Skin of body (tissue), 2 donors: Measurements from ENCODE around the gene ZSCAN5A. TPM values are rescaled to one million over a fixed set of nuclear protein-coding genes. Genes with fewer than 3 reads are reported as not detected.
"Not testable (repeated sequence)": the region's sequence is repeated elsewhere in the genome, so short reads cannot be mapped to it uniquely, and the experiment has no call there.

Experiments used
- DNase-seq: peaks from one replicate; lab custom pipeline; 2025; lab: John Stamatoyannopoulos, UW
- total RNA-seq: library from RNA; depleted of rRNA; stranded (reverse); fragments of >200 nt; gene quantifications from one replicate; pipeline ENCODE4 v1.2.3, GENCODE V29; 2014

ZSCAN5A gene, protein sequence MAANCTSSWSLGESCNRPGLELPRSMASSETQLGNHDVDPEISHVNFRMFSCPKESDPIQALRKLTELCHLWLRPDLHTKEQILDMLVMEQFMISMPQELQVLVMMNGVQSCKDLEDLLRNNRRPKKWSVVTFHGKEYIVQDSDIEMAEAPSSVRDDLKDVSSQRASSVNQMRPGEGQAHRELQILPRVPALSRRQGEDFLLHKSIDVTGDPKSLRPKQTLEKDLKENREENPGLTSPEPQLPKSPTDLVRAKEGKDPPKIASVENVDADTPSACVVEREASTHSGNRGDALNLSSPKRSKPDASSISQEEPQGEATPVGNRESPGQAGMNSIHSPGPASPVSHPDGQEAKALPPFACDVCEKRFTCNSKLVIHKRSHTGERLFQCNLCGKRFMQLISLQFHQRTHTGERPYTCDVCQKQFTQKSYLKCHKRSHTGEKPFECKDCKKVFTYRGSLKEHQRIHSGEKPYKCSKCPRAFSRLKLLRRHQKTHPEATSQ
- 4.0 TPM for total RNA-seq

DNA sequence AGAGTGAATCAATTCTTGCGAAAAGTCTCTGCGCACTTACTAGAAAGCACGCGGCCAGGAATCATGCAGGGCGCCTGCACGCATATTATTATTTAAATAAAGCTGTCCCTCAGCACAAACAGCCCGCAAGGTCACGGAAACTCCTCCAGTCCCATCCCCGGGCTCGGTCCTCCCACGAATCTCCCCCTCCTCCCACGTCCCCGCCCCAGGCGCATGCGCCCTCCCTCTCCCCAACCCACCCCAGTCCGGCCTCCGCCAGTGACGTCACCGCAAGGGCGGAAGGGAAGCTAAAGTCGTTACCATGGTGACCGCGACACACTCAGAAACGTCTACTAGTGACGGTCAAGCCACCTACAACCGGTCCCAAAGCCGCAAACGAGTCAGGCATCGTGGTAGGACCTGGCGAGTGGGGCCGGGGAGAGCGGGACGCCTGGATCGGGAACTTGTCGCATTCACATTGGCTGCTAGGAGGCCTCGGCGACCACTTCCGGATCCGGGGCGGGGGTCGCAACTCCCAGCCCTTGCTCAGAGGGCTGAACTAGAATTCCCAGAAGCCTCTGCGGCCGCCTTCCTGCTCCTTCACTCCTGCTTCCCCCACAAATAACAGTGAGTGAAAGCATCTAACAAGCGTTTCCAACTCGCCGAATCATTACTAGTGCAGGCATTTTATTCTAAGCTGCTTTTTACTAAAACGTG lies at the start of gene ZSCAN5A:
ZSCAN5A (minus strand) TSS at position 459 of the 696 bp plus-strand sequence. CDS start 89,793 bp downstream, outside the sequence.
- DNase-seq: peak; percentile 98

DNA sequence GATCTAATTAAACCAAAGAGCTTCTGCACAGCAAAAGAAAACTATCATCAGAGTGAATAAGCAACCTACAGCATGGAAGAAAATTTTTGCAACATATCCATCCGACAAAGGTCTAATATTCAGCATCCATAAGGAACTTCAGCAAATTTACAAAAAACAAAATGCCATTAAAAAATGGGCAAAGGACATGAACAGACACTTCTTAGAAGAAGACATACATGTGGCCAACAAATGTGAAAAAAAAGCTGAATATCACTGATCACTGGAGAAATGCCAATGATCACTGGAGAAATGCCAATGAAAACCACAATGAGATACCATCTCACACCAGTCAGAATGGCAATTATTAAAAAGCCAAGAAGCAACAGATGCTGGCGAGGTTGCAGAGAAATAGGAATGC lies 46.2 kb upstream of the ZSCAN5A start:
- no peak for DNase-seq

DNA sequence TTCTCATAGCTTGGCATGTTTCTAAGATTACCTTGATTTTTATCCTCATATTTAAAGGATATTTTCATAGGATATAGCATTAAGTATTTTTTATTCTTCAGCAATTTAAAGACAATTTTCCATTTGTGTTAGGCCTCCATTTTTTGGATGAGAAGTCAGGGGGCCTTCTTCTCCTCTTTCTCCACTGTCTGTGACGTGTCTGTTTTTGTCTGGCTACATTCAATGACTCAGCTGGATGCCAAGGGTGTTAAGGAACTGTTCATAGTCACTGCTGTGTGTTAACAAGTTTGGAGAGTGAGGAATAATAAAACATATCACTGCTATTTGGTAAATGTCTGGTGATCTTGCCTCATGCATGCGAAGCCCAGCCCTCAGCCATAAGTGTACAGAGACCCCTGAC lies 42.3 kb upstream of the ZSCAN5A start:
- DNase-seq: no peak

DNA sequence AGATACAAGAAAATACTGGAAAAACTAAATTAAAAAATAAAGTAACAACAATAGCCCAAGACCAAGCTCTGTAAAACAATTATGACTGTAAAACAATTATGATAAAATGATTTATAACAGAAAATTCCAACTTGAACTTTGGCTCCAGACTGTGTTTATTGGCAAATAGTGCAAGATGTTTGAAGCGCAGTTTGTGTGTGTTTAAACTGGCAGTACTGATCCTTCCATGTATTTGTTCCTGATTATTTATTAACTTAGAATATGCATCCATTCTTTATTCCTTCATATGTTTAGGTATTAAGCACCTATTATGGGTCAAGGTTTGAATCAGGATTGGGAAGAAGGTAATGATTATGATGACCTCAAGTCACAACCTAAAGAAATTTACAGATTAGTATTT lies 40.9 kb upstream of the ZSCAN5A start:
- DNase-seq: no peak

DNA sequence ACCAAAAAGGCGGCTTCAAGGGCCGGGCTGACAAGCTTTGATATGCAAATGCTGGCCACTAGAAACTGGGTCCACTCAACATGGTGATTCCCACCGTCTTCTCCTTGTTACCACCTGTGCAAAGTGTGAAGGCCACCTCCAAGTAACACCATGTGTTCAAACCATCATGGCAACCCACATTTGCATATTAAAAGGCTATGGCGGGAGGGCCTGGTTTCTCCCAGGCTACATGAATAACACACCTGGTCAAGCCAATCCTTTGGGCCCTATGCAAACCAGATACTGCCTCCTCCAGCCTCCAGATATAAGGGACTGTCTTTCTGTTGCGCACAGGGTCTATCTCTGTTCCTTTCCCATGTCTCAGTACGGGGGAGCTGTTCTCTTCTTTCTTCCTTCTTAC lies 36.6 kb upstream of the ZSCAN5A start:
- no peak for DNase-seq

DNA sequence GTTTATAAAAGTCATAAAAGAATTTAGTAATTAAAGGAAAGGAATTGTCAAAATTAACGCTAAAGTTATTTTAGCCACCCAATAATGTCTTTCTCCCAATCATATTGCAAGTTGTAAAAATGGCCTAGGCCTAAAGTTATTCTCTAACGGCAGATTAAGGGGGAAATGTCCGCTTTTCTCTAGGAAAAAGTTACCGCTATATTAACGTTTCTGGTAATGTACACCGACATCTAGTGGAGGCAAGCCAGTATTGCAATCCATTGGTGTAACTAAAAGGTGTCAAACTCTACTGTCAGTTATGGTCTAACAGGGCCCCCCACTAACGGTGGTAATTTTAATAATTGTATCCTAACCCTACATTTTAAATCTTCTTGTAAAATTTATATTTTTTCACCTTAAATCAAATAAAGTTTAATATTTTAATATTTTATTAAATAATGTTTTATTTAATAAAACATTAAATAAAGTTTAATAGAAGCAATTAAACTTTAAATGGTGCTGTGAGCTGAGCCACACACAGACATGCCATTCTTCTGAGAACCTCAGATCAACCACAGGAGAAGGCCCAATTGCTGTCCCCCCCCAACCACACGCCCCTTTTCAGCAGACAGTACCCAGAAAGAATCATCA lies 35.9 kb upstream of the ZSCAN5A start:
- no peak for DNase-seq

DNA sequence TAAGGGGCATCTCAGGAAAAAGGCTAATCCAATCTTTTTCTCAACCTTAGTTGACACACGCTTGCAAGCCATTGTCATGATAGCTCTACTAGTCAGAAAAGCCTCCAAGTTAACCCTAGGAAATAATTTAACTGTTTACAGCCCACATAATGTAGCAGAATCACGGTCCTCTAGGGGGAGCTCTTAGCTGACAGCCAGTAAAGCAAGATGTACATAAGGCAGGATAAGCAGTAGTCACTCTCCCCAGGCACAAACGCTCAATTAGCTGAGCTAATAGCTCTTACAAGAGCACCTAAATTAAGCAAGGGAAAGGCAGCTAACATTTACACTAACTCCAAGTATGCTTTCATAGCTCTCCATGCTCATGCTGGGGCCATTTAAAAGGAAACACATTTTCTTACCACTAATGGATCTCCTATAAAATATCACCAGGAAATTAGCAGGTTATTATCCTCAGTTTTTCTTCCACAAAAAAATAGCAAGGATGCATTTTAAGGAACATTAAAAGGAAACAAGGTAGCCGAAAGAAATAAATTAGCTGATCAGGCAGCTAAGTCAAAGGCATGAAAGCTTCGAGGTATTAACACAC lies 33.7 kb upstream of the ZSCAN5A start:
- DNase-seq: no peak

DNA sequence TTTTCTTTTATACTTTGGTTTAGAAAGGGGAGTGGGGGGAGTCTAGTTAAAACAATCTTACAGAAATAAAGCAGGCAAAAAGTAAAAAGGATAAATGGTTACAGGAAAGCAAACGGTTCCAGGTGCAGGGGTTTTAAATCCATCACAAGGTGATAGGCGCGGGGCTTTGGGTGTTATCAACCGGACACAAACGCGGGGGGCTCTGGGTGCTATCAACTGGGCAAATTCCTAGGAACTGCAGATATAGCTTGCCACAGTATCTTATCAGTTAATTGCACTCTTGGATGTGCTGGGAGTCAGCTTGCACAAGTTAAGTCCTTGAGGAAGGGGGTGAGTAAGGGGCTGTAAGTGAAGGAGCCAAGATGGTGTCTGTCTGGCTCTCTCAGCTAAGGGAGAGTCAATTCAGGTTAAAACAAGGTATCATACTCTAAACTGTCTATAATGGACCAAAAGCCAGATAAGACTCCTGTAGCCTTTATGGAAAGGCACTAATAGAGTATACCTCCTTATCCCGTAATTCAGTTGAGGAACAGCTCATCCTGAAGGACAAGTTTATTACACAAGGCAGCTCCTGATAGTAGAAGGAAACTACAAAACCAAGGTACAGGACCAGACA lies 32.6 kb upstream of the ZSCAN5A start:
- DNase-seq: no peak

DNA sequence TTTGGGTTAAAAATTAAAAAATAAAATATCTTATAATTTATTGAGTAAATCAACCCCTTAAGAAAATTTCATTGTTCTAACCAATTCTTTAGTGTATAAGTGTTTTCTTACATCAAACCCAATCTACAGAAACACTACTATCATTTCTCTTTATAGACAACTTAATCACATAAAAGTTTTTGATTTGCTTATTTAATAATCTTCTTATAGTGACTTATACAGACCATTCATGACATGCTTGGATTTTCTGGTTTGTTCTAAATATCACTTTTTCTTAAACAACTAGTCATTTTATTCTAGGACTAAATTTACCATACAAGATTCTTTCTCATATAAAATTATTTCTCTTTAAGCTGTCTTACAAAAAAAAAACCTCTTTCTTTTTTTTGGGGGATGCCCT lies 27.3 kb upstream of the ZSCAN5A start:
- no peak for DNase-seq

DNA sequence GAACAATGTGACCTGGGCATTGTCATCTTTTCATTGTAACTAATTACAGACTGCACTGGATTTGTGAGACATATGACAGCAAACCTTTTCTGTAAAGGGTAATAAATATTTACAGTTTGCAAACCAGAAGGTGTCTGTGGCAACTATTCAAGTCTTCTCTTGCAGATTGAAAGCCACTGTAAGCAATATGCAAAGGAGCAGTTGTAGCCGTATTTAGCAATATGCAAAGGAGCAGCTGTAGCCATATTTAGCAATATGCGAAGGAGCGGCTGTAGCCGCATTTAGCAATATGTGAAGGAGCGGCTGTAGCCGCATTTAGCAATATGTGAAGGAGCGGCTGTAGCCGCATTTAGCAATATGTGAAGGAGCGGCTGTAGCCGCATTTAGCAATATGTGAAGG lies 24.4 kb upstream of the ZSCAN5A start:
- DNase-seq: not testable (repeated sequence)

DNA sequence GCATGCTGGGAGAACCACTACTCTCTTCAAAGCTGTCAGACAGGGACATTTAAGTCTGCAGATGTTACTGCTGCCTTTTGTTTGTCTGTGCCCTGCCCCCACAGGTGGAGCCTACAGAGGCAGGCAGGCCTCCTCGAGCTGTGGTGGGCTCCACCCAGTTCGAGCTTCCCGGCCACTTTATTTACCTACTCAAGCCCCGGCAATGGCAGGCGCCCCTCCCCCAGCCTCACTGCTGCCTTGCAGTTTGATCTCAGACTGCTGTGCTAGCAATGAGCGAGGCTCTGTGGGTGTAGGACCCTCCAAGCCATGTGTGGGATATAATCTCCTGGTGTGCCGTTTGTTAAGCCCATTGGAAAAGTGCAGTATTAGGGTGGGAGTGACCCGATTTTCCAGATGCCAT lies 22.4 kb upstream of the ZSCAN5A start:
- not testable (repeated sequence) for DNase-seq

DNA sequence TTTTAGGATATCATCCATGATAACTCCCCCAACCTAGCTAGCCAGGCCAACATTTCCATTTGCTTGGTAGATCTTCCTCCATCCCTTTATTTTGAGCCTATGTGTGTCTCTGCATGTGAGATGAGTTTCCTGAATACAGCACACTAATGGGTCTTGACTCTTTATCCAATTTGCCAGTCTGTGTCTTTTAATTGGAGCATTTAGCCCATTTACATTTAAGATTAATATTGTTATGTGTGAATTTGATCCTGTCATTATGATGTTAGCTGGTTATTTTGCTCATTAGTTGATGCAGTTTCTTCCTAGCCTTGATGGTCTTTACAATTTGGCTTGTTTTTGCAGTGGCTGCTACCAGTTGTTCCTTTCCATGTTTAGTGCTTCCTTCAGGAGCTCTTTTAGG lies 20.7 kb upstream of the ZSCAN5A start:
- not testable (repeated sequence) for DNase-seq

DNA sequence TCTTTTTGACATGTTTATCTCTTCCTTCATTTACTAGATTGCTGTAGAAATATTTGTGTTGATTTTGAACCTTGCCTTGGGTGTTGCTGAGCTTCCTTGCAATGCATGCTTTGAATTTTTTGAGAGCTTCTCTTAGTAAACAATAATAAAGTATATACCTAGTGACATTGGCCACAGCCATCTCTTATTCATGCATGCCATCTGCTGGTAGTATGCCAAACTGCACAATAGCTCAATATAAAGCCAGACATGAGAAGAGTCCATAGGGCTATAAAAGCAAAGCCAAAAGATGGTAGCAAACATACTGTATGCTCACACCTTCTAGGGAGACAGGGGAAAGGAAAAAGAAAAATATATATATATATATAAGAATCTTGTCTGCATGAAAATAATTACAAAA lies 18.9 kb upstream of the ZSCAN5A start:
- no peak for DNase-seq

DNA sequence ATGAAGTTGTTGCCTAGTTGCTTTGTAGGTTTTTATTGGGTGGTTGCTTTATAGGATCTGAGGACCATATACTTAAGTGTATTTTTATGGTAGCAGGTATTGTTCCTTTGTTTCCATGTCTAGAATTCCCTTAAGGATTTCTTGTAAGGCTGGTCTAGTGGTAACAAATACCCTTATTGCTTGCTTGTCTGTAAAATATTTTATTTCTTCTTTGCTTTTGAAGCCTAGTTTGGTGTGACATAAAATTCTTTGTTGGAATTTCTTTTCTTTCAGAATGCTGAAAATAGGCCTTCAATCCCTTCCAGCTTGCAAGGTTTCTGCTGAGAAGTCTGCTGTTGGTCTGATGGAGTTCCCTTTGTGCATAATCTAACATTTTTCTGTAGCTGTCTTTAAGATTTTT lies 18.1 kb upstream of the ZSCAN5A start:
- no peak for DNase-seq

DNA sequence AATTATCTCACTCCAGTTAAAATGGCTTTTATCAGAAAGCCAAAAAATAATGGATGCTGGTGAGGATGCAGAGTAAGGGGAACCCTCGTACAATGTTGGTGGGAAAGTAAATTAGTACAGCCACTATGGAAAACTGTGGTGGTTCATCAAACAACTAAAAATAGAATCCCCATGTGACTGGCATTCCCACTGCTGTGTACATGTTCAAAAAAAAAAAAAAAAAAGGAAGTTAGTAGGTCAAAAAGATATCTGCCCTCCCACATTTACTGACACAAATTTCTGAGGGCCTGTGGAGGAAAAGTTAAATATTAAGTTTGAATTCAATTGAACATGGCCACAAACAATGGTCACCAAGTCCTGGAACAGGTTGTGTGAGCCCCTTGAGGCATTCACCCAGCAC lies 9.8 kb upstream of the ZSCAN5A start:
- no peak for DNase-seq

DNA sequence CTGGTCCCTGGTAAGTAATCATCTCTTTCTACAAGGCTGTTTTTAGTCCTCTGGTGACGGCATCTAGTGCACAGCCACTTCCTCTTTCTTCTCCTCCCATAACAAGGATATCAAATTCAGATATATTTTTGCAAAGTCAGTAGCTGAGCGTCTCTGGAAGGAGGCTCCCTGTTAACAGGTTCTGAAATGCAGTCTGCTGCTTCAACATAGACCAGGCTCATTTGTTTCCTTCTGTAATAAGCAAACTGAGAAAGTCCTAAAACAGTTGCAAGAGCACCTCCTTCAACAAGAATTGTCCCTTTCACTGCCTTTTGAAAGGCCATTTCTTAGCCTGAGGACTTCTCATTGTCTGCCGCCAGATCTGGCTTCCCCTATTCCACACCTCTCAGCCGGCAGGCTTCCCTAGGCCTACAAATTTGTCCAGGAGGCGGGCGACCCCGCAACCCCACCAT lies 7.4 kb upstream of the ZSCAN5A start:
- DNase-seq: no peak

DNA sequence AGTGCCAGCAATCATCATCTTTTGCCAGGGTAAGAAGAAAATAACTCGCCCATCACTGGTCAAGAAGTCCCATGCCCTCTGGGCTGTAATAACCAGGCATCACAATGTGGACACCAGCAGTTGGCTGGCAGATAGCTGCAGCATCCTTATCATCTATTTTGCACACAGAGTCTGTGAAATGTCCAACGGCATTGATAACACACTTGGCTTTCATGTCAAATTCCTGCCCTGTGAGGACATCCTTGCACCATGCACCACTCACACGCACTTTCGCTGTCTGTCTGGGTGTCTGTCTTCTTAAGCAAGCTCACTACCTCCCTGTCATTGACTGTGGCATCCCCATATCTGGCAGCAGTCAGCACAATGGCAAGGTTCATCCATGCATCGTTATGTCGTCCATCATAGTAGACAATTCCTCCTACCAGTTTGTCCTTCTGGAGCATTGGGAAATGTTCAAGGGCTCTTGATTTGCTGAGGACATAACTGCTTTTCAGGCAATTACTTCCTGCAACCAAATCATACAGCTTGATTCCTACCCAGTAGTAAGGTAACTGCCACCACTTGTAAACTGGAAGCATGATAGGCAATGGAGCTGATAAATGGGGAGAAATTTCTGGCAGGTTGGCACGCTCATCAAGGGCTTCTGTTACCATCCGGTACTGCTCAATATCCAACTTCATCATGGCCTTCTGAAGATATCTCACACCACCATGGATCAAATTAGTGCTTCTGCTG lies 6.8 kb upstream of the ZSCAN5A start:
- no peak for DNase-seq

DNA sequence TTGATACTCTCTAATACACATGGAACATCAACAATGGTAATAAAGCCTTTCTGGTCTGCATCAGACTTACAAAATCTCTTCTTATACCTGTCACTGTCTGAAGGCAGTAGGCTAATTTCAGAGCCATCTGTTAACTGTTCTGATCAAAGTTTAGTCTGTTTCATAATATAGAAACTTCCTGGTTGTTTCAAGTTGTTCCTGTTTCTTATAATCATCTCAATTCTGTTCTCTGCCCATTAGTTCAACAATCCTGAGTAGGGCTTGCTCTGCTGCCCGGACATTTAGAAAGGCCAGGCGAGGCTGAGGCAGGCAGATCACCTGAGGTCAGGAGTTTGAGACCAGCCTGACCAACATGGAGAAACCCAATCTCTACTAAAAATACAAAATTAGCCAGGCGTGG lies 5.4 kb upstream of the ZSCAN5A start:
- no peak for DNase-seq

DNA sequence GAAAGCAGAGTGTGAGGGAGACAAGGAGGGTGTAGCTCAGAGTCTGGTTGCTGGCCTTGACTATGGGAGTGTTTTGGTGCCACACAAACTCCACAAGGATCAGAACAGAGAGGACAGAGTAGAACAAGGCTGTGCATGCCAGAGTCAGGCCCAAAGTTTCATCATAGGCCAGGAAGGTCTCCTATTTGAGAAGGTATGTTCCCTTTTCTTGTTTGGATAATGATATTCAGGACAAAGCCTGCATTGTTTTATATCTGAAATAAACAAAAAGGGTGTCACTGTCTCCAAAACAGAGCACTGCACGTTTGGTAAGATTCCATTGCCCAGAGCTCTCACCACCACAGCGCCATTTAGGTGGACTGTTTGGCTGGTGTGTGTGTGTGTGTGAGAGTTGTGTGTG lies 3.1 kb upstream of the ZSCAN5A start:
- no peak for DNase-seq

DNA sequence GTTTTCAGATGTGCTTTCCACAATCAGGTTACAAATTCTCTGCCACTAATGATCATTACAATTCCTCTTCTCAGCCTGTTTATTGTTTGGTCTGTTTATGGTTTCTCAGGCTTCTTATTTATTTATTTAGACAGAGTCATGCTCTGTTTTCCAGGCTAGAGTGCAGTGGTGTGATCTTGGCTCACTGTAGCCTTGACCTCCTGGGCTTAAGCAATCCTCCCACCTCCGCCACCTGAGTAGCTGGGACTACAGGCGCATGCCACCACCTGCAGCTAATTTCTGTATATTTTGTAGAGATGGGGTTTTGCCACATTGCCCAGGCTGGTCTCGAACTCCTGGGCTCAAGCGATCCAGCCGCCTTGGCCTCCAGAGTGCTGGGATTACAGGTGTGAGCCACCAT lies 2.1 kb upstream of the ZSCAN5A start:
- no peak for DNase-seq
